GM21619 (cell line): Measurements from ENCODE around the gene HRH4.

Experiments
- ATAC-seq: cut with Tn5 transposase; IDR thresholded peaks from one replicate; pipeline ENCODE4 v1.9.1; 2021; ENCODE audit not compliant: unreplicated experiment

Gene HRH4

GRCh38 chr18:24462838-24463775 lies 2.7 kb downstream of the HRH4 start:
- no peak for ATAC-seq

DNA sequence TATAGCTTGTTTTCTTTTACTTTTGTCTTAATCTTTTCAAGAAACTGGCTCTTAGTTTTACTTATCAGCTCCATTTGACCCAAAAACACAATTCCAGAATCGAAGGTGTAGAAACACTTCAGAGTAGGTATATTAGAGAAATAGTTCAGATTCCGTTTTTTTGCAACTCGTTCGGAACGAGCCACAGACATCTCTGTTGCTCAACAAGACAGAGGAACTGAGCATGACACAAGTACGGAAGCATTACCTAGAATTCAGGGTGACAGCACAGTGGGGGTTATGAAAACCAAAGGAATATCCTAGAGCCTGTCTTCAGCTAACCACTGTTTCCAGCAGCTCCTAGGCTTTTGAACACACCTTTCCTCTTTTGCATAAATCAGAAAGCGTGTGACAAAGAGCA lies 5.0 kb downstream of the HRH4 start:
- no peak for ATAC-seq

- no peak for ATAC-seq
These were observed 6.3 kb downstream of the HRH4 start for GRCh38 chr18:24466771-24467170.

DNA sequence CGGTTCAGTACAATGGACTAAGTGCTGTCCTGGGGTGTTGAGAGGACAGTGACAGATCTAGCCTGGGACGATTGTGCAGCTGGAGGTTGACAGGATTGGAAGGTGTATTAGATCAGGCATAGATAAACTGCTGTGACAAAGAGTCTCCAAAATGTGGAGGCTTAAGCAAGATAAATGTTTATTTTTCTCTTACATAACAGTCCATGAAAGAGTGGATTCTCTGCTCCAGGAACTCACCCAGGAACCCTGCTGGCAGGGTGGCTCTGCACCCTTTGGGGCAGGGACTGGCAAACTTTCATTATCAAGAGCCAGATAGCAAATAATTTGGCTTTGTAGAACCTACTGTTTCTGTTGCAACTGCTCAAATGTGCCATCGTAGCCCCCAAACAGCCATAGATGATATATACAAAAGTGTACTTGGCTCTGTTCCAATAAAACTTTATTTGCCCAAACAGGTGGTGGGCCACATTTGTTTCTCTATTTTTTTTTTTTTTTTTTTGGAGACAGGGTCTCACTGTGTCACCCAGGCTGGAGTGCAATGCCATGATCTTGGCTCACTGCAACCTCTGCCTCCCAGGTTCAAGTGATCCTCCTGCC lies 9.7 kb downstream of the HRH4 start:
- ATAC-seq: no peak

GRCh38 chr18:24470805-24471204 lies 10.4 kb downstream of the HRH4 start:
- no peak for ATAC-seq

- no peak for ATAC-seq
These were observed 12.2 kb downstream of the HRH4 start for GRCh38 chr18:24472591-24472990.

DNA sequence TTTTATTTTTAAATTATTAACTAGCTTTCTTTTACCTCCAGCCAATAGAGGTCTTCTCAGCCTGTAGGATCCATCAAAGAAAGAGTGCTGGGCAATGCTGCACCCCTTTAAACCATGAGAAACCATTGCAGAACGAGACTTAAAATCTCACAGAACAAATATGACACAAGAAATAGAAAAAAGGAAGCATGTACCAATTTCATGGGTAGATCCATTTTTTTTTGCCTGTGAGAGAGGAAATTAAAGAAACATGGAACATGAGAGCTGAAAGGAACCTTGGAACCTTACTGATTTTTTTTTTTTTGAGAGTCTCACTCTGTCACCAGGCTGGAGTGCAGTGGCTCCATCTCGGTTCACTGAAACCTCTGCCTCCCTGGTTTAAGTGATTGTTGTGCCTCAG lies 14.0 kb downstream of the HRH4 start:
- ATAC-seq: no peak

DNA sequence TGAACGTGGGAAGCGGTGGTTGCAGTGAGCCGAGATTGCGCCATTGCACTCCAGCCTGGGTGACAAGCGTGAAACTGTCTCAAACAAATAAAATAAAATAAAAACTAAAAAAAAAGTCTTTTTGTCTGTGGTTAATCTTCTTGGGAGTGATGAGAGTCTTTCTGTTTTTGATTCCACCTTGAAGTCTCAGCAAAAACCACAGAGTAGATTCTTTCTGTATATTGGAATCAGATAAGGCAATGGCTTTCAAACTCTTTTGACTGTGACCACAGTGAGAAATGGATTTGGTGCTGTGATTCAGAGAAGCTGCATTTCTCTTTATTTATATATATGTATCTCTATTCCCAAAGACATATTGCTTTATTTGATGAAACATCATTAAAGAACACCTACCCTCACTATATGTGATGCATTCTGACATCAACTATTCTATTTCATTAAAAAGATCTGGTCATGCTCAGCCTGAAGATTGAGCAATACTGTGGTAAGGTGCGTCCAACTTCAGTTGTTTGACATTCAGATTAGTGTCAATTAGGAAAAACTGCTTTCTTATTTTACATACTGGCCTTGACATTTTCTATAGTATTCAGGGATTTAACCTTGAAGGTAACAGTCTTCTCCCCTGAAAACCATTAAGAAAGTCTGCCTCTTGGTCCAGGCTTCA lies 15.6 kb downstream of the HRH4 start:
- ATAC-seq: no peak

GRCh38 chr18:24479371-24479770 lies 18.9 kb downstream of the HRH4 start:
- ATAC-seq: no peak

DNA sequence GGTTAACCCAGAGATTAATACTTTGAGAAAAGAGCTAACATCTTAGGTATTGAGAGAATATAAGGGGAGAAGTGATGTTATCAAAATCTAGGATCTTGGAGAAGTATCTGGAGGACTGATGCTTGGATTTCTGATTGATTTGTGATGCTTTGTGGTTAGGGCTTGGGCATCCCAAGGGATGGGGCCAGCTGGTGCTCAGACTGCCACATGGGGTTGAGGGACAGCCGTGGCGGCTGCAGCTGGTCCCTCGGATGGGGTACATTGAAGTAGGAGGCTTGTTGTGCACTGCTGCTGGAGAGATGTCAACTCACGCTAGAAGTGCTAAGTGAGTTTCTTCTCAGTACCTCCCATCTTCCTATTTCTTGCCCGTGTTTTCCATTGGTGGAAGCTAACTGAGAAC lies 22.4 kb downstream of the HRH4 start:
- ATAC-seq: no peak

GRCh38 chr18:24485681-24486080 lies 25.2 kb downstream of the HRH4 start:
- ATAC-seq: no peak

GRCh38 chr18:24486684-24487083 lies 26.2 kb downstream of the HRH4 start:
- ATAC-seq: no peak

GRCh38 chr18:24488824-24489493 lies 28.5 kb downstream of the HRH4 start:
- ATAC-seq: no peak

DNA sequence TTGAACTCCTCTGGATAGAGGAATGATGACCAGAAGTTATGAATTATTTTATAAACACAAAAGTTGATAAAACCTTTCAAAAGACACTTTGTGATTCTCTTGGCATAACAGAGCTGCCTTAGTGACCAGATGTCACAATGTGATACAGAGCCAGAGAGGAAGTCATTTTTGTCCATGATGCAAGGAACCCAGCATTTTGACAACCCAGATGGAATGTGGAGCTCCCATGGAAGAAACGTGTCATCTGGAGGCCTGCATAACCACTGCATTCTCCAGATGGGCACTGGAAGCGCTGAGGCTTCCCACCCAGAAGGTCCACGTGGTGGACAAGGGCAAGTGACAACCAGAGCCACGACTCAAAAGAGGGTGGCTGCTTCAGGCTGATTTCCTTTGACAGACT lies 30.1 kb downstream of the HRH4 start:
- no peak for ATAC-seq

DNA sequence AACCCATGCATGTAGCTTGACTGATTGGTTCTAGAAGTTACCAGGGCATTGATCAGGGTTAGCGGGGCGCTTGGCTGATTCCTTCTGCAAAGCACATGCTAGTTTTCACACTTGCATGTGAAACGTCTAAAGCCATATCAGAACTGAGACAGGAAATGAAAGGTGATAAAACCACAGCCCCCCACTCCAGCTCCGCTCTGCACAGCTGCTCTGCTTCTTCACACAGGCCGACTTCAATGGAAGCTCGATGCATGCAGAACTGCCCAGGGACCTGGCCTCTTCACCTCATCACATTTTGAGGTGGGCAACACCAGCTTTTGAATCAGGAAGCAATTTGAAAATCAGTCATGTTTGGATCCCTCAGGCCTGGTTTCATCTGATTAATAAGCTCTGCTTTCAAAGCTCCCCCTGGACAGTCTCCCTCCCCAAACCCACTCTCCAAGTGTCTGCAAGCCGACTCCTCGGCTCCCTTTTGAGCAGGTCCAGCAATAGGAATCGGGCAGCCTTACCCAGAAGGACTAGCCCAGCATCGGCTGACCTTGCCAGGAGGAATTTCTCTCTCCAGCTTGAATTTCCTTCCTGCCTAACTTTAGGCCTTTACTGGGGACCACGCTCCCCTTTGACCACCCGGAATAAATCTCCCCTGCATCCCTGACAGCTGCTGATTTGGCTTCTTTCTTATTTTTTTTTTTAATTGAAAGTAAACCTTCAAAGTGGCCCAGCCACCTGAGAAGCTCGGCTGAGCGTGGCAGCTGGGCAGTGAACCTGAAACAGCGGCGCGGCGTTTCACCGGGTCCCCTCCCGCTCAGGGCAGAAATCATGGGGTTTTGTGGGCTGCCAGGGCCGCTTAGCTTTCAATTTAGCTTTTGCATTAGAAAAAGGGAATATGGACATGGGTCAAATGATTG lies 31.7 kb downstream of the HRH4 start:
- ATAC-seq: peak; percentile 81

GRCh38 chr18:24494586-24494985 lies 34.1 kb downstream of the HRH4 start:
- ATAC-seq: no peak

DNA sequence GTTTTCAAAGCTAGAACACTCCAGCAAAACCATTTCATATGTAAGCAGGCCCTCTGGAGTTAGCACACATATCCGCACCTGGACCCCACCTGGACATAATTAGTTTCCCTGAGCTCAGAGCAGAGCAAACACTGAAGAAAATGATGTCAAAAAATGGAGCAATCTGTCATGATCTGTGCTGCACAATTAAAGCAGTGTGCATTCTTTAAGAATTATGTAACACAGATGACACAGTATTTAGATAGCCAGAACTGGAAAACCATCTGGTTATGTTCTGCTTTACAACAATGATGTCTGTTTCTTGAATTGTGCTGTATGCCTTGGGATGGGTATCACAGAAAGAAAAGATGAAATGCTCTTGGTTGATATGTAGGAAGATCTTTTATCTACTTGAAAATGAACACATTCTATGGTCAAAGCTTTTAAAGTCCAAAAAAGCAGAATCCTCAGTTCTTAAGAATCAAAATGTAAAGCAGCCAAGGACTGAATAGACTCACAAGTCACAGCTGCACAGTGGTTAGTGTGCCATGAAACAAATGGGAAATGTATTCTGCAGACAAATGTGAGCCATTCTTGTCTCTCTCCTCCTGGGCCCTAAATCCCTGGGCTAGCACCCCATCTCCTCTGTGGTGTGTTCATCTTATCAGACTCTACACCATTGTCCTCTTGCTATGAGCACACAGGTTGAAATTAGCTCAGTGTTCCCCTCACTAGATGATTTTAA lies 36.8 kb downstream of the HRH4 start:
- no peak for ATAC-seq

DNA sequence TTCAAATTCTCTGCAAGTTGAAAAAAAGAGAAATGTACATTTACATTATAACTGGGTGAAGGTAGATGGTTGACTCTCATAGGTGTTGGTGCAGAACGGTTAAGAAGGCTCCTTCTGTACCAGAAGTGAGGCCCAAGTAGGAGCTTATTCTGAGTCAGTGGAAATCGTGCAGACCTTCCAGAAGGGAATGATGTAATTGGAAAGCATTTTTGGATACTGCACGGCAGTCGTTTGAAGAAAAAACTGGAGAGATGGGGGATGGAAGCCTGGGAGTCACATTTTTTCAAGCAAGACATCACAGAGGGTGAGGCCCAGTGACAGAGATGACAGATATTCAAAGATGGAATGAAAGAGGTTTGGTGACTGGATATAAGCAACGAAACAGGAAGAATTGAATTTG lies 39.4 kb downstream of the HRH4 start:
- ATAC-seq: no peak

DNA sequence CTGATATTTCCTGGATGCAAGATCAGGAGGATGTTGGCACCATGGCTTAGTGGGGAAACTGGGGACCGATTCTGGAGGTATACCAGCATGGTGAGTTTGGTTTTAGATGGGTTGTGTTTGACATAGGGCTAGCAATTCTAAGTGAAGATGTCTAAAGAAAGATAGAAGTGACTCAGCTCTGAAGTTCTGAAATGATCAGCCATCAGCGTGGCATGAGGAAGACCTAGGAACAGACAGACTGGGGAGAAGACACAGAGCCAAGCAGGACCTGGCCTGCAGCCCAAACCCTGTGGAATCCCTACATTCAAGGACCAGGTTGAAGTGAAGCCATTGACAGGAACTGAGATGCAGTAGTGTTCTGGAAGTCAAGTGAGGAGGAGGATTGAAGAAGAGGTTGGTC lies 39.8 kb downstream of the HRH4 start:
- no peak for ATAC-seq

DNA sequence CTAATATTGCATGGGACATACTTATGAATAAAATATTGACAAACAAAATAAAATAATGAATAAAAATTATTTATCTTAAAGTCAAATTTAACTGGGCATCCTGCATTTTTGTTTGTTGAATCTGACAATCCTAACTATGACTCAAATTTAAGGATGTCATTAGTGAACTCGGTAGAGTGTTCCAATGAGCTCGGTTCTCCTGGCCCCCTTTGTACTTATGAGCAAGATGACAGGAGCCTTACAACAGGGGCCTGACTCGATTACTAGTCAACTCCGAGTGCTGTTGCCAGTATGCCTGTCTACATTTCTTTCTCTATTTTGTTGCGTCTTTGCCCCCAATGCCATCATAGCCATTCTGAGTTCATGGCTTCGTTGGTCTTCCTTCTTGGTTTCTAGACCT lies 40.3 kb downstream of the HRH4 start:
- ATAC-seq: no peak
